GM21723 (cell line): ENCODE measurements around the gene PWWP3B.
"Not testable (repeated sequence)": the region's sequence is repeated elsewhere in the genome, so short reads cannot be mapped to it uniquely, and the experiment has no call there.

Experiments
- ATAC-seq: cut with Tn5 transposase; IDR thresholded peaks from one replicate; pipeline ENCODE4 v1.9.1; 2021; ENCODE audit warnings: mild to moderate bottlenecking, moderate library complexity; ENCODE audit not compliant: unreplicated experiment

PWWP3B gene

DNA sequence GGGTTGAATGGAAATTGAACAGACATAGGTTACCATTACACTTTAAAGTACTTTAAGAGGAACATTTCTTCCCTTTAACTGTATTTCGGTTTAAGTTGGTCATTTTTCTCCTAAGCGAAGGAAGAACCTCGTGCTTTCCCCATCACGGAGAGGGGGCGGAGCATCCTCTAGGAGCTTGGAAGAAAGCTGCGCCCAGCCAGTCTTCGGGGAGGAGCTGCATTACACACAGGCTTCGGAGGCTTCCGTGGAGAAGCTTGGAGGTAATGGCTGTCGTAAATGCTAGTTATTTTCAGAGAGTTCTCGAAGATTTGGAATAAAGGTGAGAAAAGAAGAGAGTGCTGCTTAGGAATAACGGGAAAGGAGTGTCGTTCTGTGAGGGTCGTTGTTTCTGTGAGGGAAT lies at the start of gene PWWP3B:
TSS of gene PWWP3B (plus strand) at position 199 of the 400 bp plus-strand sequence. CDS start 37,128 bp downstream, outside the sequence.
- no peak for ATAC-seq

DNA sequence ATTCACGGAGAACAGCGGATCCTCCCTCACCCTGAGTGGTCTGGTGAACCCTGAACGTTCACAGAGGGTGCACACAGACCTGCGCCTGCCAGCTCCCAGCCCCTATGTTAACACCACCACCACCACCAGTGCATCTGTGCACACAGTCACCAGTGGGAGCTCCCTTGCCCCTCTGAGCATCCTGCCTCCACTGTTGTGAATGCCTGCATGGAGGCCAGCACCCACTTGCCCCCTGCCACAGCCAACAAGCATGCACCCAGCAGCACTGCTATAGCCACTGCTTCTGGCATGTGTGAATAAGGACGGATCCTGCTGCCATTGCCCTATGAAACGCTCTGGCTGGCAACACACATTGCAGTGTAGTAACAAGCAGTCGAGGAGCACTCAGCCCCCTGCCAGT lies 29.1 kb upstream of the PWWP3B start:
- no peak for ATAC-seq

DNA sequence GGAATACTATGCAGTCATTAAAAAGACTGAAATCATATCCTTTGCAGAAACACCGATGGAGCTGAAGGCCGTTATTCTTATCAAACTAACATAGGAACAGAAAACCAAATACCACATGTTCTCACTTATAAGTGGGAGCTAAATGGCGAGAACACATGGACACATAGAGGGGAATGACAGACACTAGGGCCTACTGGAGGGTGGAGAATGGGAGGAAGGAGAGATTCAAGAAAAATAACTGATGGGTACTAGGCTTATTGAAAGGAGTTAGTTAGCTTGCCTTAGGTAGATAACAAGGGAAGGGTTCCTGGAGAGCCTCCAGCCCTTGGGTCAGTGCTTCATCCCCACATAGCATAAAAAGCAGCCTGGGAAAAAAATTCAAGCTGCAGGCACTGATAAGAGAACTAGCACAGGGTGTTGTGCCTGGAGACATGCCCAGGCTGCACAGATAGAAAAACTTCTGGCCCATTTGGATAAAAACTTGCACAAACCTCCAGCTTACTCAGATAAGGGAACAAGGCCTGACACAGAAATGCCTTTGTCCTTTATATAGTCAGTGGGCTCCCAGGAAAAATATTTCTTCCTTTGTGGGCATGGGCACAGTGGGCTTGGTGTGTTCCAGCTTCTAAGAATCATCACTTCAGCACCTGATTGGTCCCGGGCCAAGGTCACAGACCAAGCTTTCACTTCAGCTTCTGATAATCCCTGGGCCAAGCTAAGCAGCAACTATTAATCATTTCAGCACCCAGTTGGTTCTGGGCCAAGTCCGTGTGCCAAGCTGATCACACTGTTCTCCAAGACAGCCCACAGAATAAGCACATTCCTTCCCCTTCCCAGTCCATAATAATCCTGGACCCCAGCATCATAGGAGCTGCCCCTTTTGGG lies 23.1 kb upstream of the PWWP3B start:
- no peak for ATAC-seq

DNA sequence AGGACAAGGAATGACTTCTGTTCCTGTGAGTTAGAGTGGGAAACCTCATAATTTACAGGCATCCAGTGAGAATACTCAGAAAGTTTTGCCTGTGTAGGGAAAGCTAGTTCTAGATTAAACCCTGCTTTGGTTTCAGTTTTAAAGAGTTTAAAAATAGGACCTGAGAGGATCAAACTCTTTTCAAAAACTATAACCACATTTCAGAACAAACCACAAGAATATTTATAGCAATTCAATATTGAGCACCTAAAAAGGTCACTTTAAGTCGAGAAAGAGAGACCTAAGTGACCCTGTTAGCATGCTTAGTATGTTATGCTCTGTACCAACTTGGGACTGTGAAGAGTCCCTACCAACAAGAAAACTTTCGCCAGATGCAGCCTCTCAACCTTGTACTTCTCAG lies 17.4 kb upstream of the PWWP3B start:
- ATAC-seq: peak; percentile 65

DNA sequence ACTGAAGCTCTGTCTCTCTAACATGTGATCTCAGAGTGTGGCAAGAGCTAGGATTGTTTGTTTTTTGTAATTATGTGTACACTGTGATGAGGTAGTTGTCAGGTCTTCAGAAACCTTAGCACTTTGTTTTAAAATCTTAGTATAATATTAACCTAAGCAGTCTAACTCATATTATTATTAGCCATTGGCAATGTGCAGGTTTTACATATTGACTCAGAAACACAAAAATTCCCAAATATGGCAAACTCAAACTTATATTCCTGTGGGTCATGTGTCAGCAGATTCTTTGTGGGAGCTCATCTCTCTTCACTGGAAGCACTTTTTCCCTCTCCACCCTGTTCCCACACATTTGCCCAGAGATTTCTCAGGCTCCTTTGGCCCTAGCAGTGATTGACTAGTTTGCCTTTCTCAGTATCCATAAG lies 8.2 kb upstream of the PWWP3B start:
- no peak for ATAC-seq

DNA sequence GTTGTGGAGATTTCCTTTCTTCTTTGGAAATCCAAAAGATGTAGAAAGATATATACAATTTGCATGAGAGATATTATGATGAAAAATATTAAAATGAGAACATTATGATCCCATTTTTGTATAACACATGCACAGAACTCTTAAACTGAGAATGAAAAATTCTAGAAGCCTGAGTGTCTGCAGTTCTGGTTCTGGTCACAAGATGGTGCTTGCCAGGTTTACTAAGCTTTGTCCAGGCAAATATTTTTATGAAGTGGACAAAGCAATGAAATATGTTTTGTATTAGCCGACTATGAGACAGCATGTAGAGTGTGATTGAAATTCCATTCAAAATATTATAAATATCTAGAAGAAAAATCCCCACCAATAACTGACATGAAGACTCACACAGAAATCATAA lies 2.2 kb downstream of the PWWP3B start:
- no peak for ATAC-seq

DNA sequence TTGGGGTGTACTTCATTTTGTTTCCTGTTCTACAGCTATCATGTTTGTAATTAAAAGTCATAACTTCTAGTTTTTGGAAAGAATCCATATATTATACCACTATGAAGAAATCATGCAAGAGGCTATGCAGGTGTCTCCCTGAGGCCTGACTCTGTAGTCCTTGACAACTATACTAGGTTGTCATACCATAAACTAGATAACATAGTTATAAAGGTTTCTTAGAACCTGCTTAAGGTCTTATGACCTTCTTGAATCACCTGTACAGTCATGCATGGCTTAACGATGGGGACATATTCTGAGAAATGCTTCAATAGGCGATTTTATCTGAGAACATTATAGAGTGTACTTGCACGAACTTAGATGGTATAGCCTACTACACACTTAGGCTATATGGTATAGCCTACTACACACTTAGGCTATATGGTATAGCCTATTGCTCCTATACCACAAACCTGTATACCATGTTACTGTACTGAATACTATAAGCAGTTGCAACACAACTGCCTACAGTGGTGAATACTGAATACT lies 3.3 kb downstream of the PWWP3B start:
- ATAC-seq: no peak

DNA sequence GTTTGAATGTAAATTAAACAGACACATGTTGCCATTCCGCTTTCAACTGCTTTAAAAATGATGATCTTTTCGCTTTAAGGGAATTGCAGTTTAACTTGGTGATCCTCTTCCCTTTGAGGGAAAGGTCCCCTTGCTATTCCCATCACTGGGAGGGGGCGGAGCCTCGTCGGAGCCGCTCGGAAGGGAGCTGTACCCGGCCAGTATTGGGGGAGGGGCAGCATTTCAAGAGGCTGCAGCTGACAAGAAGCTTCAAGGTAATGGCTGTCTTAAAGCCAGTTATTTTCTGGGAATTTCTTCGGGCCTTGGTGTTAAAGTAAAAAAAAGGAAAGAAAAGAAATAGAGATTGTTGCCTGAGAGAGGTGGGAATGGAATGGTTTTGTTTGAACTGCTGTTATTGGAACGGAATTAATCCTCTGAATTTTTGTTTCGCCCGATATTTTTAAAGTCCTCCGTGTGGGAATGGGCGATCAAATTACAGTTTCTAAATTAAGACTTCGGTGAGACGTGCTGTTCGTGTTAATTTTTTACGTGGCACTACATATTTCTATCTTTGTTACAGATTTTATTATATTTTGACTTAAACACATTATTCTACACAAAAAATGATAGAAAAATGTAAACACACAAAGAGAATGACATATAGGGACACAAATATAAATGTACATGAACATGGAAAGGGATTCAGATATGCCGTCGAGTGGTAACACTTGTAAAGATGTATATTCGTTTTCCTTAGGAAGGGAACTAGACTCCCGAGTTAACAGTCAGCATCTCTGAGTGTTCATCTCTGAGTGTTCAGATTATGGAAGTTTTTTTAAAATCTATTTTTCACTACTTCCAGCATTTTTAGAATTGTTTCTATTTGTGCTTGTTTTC lies 9.2 kb downstream of the PWWP3B start:
- no peak for ATAC-seq

DNA sequence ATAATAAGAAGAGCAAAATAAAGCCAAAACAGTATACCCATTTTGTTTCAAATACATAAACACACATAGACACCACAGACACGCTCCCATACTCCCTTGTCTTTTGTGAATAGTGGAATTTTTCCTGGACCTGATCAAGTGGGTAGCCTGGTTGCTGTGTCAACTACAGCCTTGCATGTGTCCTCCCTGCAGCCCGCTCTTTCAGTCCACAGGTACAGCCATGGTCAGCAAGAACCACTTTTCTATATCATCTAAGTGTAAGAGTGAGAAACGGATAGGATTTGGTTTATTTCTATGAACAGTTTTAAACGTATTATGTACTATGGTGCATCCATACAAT lies 9.8 kb downstream of the PWWP3B start:
- ATAC-seq: no peak

DNA sequence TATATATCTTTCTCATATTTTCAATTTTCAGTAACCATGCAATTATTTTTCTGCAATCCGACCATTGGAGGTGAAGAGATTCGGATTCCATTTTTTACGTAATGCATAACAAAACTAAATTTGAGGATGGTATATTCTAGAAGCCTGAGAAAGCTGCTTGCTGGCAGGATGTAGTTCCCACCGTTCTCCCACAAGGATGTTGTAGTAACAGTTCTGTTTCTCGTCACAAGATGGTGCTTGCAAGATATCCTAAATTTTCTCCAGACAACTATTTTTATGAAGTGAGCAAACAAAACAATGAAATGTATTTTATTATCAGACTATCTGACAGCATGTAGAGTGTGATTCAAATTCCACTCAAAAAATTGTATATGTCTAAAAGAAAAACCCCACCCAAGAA lies 10.7 kb downstream of the PWWP3B start:
- ATAC-seq: no peak

DNA sequence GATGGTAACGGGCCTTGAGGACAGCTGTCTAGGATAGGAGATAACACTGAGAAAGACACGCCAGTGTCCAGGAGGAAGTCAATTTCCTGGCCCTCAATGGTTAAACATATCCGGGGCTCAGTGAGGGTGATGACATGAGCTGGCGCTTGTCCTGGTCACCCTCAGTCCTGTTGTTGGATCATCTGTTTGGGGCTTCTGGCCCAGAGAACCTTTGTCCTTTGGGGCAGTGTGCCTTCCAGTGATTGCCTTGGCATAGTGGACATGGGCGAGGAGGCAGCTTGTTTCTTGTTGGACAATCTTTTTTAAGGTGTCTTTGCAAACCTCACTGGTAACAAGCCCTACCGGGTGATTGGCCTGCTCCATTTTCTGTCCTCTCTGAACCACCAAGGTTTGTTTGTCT lies 15.6 kb downstream of the PWWP3B start:
- not testable (repeated sequence) for ATAC-seq

DNA sequence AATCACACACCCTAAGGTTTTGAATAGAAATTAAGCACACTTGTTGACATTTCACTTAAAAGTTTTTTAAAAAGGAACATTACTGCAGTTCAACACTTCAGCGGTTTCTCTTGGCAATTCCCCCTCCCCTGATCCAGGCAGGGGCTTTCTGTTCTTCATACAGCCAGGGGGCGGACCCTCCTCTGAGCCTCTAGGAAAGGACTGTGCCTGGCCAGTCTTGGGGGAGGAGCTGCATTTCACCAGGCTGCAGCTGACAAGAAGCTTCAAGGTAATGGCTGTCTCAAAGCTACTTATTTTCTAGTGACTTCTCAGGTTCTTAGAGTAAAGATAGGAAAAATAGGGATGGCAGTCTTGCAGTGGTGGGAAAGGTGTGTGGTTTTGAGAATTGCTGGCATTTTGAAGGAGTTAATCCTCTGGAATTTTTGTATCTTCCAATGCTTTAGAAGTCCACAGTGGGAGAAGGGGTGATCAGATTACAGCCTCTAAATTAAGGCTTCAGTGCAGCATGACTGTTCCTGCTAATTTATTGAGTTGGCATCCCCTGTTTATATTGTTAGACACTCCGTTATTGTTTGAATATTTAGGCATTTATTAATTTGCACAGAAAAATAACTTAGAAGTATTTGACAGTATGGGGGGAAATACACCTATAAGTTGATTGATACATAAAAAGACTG lies 33.5 kb downstream of the PWWP3B start:
- no peak for ATAC-seq

DNA sequence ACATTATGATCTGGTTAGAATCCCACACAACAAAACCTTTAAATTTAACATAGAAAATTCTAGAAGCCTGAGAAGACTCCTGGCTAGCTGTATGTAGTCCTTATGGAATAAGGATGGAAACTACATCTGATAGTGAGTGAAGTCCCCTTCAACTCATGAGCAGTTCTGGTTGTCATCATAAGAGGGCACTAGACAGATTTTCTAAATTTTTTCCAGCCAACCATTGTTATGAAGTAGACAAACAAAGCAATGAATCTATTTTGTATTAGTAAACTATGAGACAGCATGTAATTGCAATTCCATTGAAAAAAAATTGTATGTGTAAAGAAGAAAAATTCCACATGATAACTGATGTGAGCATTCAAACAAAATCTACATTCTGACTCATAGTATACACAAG lies 35.2 kb downstream of the PWWP3B start:
- ATAC-seq: no peak

DNA sequence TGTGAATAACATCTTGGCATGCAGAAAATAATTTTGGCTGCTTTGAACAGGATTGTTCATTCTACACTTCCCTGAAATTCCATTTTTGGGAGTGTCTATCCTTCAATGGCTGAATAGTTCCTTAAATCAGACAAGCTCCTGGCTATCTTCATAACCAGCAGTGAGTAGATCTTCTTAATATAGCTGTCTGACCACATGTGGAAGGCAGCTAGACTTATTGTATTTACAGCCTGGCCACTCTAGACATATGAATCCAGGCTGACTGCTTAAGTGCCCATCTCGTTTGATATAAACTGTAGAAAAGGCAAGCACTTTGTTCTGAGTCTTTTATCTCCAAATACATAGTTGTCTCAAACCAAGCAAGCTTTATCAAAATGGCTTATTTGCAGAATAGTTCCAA lies 40.0 kb downstream of the PWWP3B start:
- no peak for ATAC-seq
